ENCODE results near the gene MICALL2.

Gene MICALL2

DNA sequence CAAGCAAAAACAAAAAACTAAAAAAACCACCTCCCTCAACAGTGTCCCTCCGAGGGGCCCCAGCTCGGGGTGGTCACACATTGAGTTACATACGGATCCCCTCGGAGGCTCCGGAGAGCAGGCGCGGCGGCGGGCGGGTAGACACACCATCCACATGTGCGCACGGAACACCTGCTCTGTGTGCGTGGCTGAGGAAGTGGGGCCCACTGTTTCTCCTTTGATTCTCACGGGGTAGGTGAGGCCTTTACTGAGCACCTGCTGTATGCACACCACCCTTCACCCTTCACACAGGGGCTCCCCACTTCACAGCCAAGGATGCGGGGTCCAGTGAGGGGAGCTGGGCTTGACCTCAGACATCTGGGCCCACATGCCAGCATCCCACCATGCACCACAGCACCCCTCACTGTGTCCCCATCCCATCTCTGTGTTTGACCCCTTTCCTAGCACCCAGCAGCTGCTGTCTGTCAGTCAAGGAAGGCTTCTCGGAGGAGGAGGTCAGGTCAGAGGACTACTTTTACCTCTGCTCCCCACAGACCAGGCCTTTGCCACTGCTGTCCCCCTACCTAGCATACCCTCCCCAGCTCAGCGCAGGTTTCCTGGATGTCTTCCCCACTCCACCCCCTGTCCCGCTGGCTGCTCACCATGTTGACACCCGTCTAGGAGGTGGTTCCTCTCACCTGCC is 71.1 kb downstream of the MICALL2 start:
- no peak for DNase-seq

DNA sequence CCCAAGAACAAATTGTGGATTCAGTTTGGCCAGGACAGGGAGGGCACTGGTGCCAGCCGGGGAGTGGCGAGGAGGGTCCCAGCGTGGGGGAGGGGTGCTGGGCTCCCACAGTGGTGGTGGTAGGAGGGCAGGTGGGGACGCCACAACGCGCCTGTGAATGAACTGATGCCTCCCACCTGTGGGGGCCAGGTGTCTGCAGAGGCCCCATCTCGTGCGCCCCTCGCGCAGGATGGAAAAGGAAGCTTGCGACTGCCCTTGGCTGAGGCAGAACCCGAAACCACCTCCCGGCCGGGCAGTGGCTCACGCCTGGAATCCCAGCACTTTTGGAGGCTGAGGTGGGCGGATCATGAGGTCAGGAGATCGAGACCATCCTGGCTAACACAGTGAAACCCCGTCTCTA is 72.0 kb downstream of the MICALL2 start:
- no peak for DNase-seq

GRCh38 chr7:1386623-1387220 is 72.5 kb downstream of the MICALL2 start:
- no peak for DNase-seq

DNA sequence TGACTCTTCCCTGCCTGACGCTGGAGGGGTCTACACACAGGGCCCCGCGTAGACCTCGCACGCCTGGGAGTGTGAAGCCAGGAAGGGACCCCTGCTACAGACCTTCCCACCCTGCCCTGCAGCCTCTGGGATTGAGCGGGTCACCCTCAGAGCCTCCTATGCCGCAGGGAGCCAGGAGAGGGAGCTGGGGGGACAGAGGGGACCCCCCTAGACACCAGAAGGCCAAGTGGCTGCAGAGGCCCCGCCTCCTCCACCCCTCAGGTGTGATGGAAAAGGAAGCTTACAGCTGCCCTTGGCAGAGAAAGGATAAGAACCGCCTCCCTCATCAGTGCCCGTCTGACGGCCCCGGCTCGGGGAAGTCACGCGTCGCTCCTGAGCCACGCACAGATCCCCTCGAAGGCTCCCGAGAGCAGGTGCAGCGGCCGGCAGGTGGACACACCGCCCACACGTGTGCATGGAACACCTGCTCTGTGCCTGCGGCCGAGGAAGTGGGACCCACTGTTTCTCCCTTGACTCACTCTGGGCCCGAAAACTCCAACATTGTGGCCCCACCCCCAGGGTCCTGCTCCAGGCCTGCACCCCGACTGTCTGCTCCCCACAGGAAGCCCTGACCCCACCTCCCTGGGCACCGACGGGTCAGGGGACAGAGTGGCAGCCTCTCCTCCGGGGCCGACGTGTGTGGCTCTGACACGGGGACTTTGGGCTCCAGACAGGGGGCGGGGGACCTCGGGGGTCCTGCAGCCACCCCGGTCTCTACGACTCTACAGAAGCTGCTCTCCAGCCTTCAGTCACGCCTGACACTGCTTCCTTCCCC is 73.3 kb downstream of the MICALL2 start:
- no peak for DNase-seq

- DNase-seq, result no peak
Observed at GRCh38 chr7:1385086-1385808, 74.0 kb downstream of the MICALL2 start.

Data from NCI-H524 treated with DMSO at 0.1 percent for 48 hours (cell line).